HG03354 (cell line): Measurements from ENCODE around the gene PELI3.
"Not testable (repeated sequence)": the region's sequence is repeated elsewhere in the genome, so short reads cannot be mapped to it uniquely, and the experiment has no call there.

ENCODE experiments used
- ATAC-seq: cut with Tn5 transposase; IDR thresholded peaks from one replicate; pipeline ENCODE4 v1.9.1; 2021; ENCODE audit warnings: mild to moderate bottlenecking; ENCODE audit not compliant: unreplicated experiment, poor library complexity, severe bottlenecking

Gene PELI3

GRCh38 chr11:66443602-66444001, 23.1 kb upstream of the PELI3 start:
- no peak for ATAC-seq

GRCh38 chr11:66447012-66447411, 19.7 kb upstream of the PELI3 start:
- ATAC-seq, result no peak

- no peak for ATAC-seq
Observed at GRCh38 chr11:66448523-66448922, 18.2 kb upstream of the PELI3 start.

GRCh38 chr11:66450560-66450959, 16.1 kb upstream of the PELI3 start:
- ATAC-seq, result no peak

- no peak for ATAC-seq
Observed at GRCh38 chr11:66451663-66452062, 15.0 kb upstream of the PELI3 start.

GRCh38 chr11:66454247-66454646, 12.5 kb upstream of the PELI3 start:
- ATAC-seq, result no peak

- no peak for ATAC-seq
Observed at GRCh38 chr11:66454828-66455227, 11.9 kb upstream of the PELI3 start.

GRCh38 chr11:66457826-66458225, 8.9 kb upstream of the PELI3 start:
- ATAC-seq, result no peak

GRCh38 chr11:66459138-66459778, 7.4 kb upstream of the PELI3 start:
- ATAC-seq, result no peak

- no peak for ATAC-seq
Observed at GRCh38 chr11:66462010-66462409, 4.7 kb upstream of the PELI3 start.

GRCh38 chr11:66462911-66463310, 3.8 kb upstream of the PELI3 start:
- ATAC-seq, result no peak

- not testable (repeated sequence) for ATAC-seq
Observed at GRCh38 chr11:66464116-66464515, 2.6 kb upstream of the PELI3 start.

- no peak for ATAC-seq
Observed at GRCh38 chr11:66464916-66465315, 1.8 kb upstream of the PELI3 start.

GRCh38 chr11:66465373-66466224, 1.1 kb upstream of the PELI3 start:
- no peak for ATAC-seq

- peak; percentile 41 for ATAC-seq
Observed at GRCh38 chr11:66467034-66467659, 442 bp downstream of the PELI3 start.

GRCh38 chr11:66467756-66468155, 1.1 kb downstream of the PELI3 start:
- ATAC-seq, result no peak

GRCh38 chr11:66468691-66469090, 2.0 kb downstream of the PELI3 start:
- no peak for ATAC-seq

GRCh38 chr11:66469441-66469840, 2.7 kb downstream of the PELI3 start:
- ATAC-seq, result no peak

- ATAC-seq, result no peak
Observed at GRCh38 chr11:66470015-66470414, 3.3 kb downstream of the PELI3 start.

GRCh38 chr11:66471142-66471541, 4.4 kb downstream of the PELI3 start:
- no peak for ATAC-seq

- ATAC-seq, result no peak
Observed at GRCh38 chr11:66472054-66472453, 5.3 kb downstream of the PELI3 start.
